Measurements from ENCODE around the gene CEACAM6. TPM values are rescaled to one million over a fixed set of nuclear protein-coding genes. Genes with fewer than 3 reads are reported as not detected.
"Not testable (repeated sequence)": the region's sequence is repeated elsewhere in the genome, so short reads cannot be mapped to it uniquely, and the experiment has no call there.

Gene CEACAM6
- total RNA-seq, 1 experiment from 2014 or later: 0.21 TPM

GRCh38 chr19:41708481-41708880 lies 46.8 kb upstream of the CEACAM6 start, which contains the start of gene CEACAM5:
TSS of gene CEACAM5 (plus strand) at chr19:41708626. CDS start at chr19:41708732, 106 bp downstream.
- H3K4me1 ChIP-seq (ENCODE audit: control insufficient read depth, insufficient read depth, low read length): no peaks in the 10 kb centered on the region
- DNase-seq (ENCODE audit: low read depth, low spot score) (no peak), ATAC-seq (no peak)
- H3K27me3 ChIP-seq (ENCODE audit: control insufficient read depth, insufficient read depth, low read length): no peaks in the 10 kb centered on the region; the same call in 1 of the 2 replicates
- no peaks in the 10 kb centered on the region for H3K36me3 ChIP-seq (ENCODE audit: control insufficient read depth, insufficient read depth, low read length)
- no peak within 1 kb of the TSS for H3K27ac ChIP-seq (ENCODE audit: low read length)
- H3K4me3 ChIP-seq (ENCODE audit: low read depth in 2 of 2, low read length in 2 of 2): no peak within 1 kb of the TSS
- no peaks in the 10 kb centered on the region for H3K9me3 ChIP-seq (ENCODE audit: control insufficient read depth, insufficient read depth, low read depth, low read length)
- ChIA-PET POLR2A (no interaction called here), CTCF (no interaction called here)
- no peak for TF ChIP-seq CTCF (IDR thresholded peaks at IDR 0.05)
- TF ChIP-seq SIN3A (IDR thresholded peaks at IDR 0.05; ENCODE audit: borderline replicate concordance, insufficient read depth, low read depth, low read length): no peak
- no peak for TF ChIP-seq REST (IDR thresholded peaks at IDR 0.05; ENCODE audit: insufficient read depth in 1 of 2, low read depth in 2 of 2, low read length in 1 of 2)
- no peak for TF ChIP-seq POLR2AphosphoS5 (IDR thresholded peaks at IDR 0.05; ENCODE audit: low read depth, low read length)
- no peak for TF ChIP-seq TCF7L2 (IDR thresholded peaks at IDR 0.05; ENCODE audit: low read depth, low read length)
- intact Hi-C loops (cut with micrococcal nuclease; ENCODE audit: unreplicated experiment): no loop called here
- BruUV-seq (replicated peaks): no TSS peak
- in situ Hi-C loops (cut with HindIII; ENCODE audit: low pct_unique_long_range_greater_than_20kb, low sequenced_read_pairs): no loop called here

GRCh38 chr19:41709516-41709915 lies 45.8 kb upstream of the CEACAM6 start:
- in situ Hi-C loops (cut with HindIII; ENCODE audit: low pct_unique_long_range_greater_than_20kb, low sequenced_read_pairs); CTCF ChIA-PET; H3K27ac ChIP-seq (ENCODE audit: low read length); ATAC-seq; POLR2A ChIA-PET; H3K4me3 ChIP-seq (ENCODE audit: low read depth in 2 of 2, low read length in 2 of 2); H3K9me3 ChIP-seq (ENCODE audit: control insufficient read depth, insufficient read depth, low read depth, low read length); H3K36me3 ChIP-seq (ENCODE audit: control insufficient read depth, insufficient read depth, low read length); intact Hi-C loops (cut with micrococcal nuclease; ENCODE audit: unreplicated experiment); BruUV-seq (replicated peaks); DNase-seq (ENCODE audit: low read depth, low spot score); H3K27me3 ChIP-seq (ENCODE audit: control insufficient read depth, insufficient read depth, low read length); H3K4me1 ChIP-seq (ENCODE audit: control insufficient read depth, insufficient read depth, low read length): not testable (repeated sequence)

- CTCF ChIA-PET: no interaction called here
- no peaks in the 10 kb centered on the region for H3K4me1 ChIP-seq (ENCODE audit: control insufficient read depth, insufficient read depth, low read length)
- no peak for ATAC-seq
- H3K9me3 ChIP-seq (ENCODE audit: control insufficient read depth, insufficient read depth, low read depth, low read length): no peaks in the 10 kb centered on the region
- no TSS peak for BruUV-seq (replicated peaks)
- H3K27ac ChIP-seq (ENCODE audit: low read length): no peak overlapping the region
- no peak for DNase-seq (ENCODE audit: low read depth, low spot score)
- no peaks in the 10 kb centered on the region; the same call in 1 of the 2 replicates for H3K27me3 ChIP-seq (ENCODE audit: control insufficient read depth, insufficient read depth, low read length)
- no peak overlapping the region for H3K4me3 ChIP-seq (ENCODE audit: low read depth in 2 of 2, low read length in 2 of 2)
- in situ Hi-C loops (cut with HindIII; ENCODE audit: low pct_unique_long_range_greater_than_20kb, low sequenced_read_pairs) (no loop called here), intact Hi-C loops (cut with micrococcal nuclease; ENCODE audit: unreplicated experiment) (no loop called here)
- no peak for TF ChIP-seq TCF7L2 (IDR thresholded peaks at IDR 0.05; ENCODE audit: low read depth, low read length)
- TF ChIP-seq POLR2AphosphoS5 (IDR thresholded peaks at IDR 0.05; ENCODE audit: low read depth, low read length): no peak
- TF ChIP-seq SIN3A (IDR thresholded peaks at IDR 0.05; ENCODE audit: borderline replicate concordance, insufficient read depth, low read depth, low read length): no peak
- no peak for TF ChIP-seq CTCF (IDR thresholded peaks at IDR 0.05)
- TF ChIP-seq REST (IDR thresholded peaks at IDR 0.05; ENCODE audit: insufficient read depth in 1 of 2, low read depth in 2 of 2, low read length in 1 of 2): no peak
- H3K36me3 ChIP-seq (ENCODE audit: control insufficient read depth, insufficient read depth, low read length): no peaks in the 10 kb centered on the region
- POLR2A ChIA-PET: no interaction called here
Observed at GRCh38 chr19:41709951-41710645, 45.2 kb upstream of the CEACAM6 start.
